ENCODE results near the gene TSPAN2. TPM values are rescaled to one million over a fixed set of nuclear protein-coding genes. Genes with fewer than 3 reads are reported as not detected.

Gene TSPAN2
- total and polyA plus RNA-seq, 2 donors from 2014 or later: 9.9 to 14.6 TPM

GRCh38 chr1:115052454-115053083, 36.7 kb downstream of the TSPAN2 start:
- TF ChIP-seq CTCF (IDR thresholded peaks at IDR 0.05; ENCODE audit: borderline replicate concordance, extremely low read depth, insufficient read depth): peak; percentile 72
- no peak overlapping the region for H3K9ac ChIP-seq (ENCODE audit: low read length in 3 of 3)
- no peak overlapping the region for H3K27ac ChIP-seq (ENCODE audit: low read depth in 2 of 2, low read length in 2 of 2)
- no peaks in the 10 kb centered on the region for H3K27me3 ChIP-seq (ENCODE audit: control insufficient read depth, insufficient read depth, low read length)
- intact Hi-C loops (cut with DNase I): no loop called here
- H3K4me1 ChIP-seq (ENCODE audit: control insufficient read depth in 2 of 3, insufficient read depth in 2 of 3, low read depth in 1 of 3, low read length in 3 of 3): peaks cover 5 to 11% (median 6%) of the 10 kb centered on the region in 3 donors
- DNase-seq: peak in 3 of 5 donors; percentile 63 to 81 (median 67)
- peaks cover 0 to 3% (median 0%) of the 10 kb centered on the region in 3 donors for H3K36me3 ChIP-seq (ENCODE audit: control insufficient read depth in 2 of 3, insufficient read depth in 3 of 3, low read length in 3 of 3)
- peak; percentile 49 for FAIRE-seq
- no peak overlapping the region for H3K4me3 ChIP-seq (ENCODE audit: low read length in 3 of 3)
- no peaks in the 10 kb centered on the region for H3K9me3 ChIP-seq (ENCODE audit: control insufficient read depth in 2 of 3, insufficient read depth in 1 of 3, low read length in 3 of 3)

GRCh38 chr1:115051850-115052249, 37.5 kb downstream of the TSPAN2 start:
- Histone ChIP-seq H3K9ac (ENCODE audit: low read length in 3 of 3) (no peak overlapping the region), H3K36me3 (ENCODE audit: control insufficient read depth in 2 of 3, insufficient read depth in 3 of 3, low read length in 3 of 3) (peaks cover 0 to 3% (median 0%) of the 10 kb centered on the region in 3 donors), H3K9me3 (ENCODE audit: control insufficient read depth in 2 of 3, insufficient read depth in 1 of 3, low read length in 3 of 3) (no peaks in the 10 kb centered on the region), H3K4me3 (ENCODE audit: low read length in 3 of 3) (no peak overlapping the region), H3K4me1 (ENCODE audit: control insufficient read depth in 2 of 3, insufficient read depth in 2 of 3, low read depth in 1 of 3, low read length in 3 of 3) (peaks cover 4 to 5% (median 4%) of the 10 kb centered on the region in 3 donors), H3K27me3 (ENCODE audit: control insufficient read depth, insufficient read depth, low read length) (no peaks in the 10 kb centered on the region), H3K27ac (ENCODE audit: low read depth in 2 of 2, low read length in 2 of 2) (no peak overlapping the region)
- intact Hi-C loops (cut with DNase I): no loop called here
- FAIRE-seq (no peak), DNase-seq (no peak)
- no peak for TF ChIP-seq CTCF (IDR thresholded peaks at IDR 0.05; ENCODE audit: borderline replicate concordance, extremely low read depth, insufficient read depth)

- no peak for FAIRE-seq
These were observed 42.6 kb downstream of the TSPAN2 start for GRCh38 chr1:115046751-115047150.

More at GRCh38 chr1:115046751-115047150, 42.6 kb downstream of the TSPAN2 start:
- Histone ChIP-seq H3K27me3 (ENCODE audit: control insufficient read depth, insufficient read depth, low read length) (no peaks in the 10 kb centered on the region), H3K27ac (ENCODE audit: low read depth in 2 of 2, low read length in 2 of 2) (no peak overlapping the region), H3K4me3 (ENCODE audit: low read length in 3 of 3) (no peak overlapping the region), H3K36me3 (ENCODE audit: control insufficient read depth in 2 of 3, insufficient read depth in 3 of 3, low read length in 3 of 3) (peaks cover 0 to 3% (median 0%) of the 10 kb centered on the region in 3 donors), H3K9me3 (ENCODE audit: control insufficient read depth in 2 of 3, insufficient read depth in 1 of 3, low read length in 3 of 3) (no peaks in the 10 kb centered on the region), H3K9ac (ENCODE audit: low read length in 3 of 3) (no peak overlapping the region), H3K4me1 (ENCODE audit: control insufficient read depth in 2 of 3, insufficient read depth in 2 of 3, low read depth in 1 of 3, low read length in 3 of 3) (no peaks in the 10 kb centered on the region)
- no peak for DNase-seq
- intact Hi-C loops (cut with DNase I): no loop called here
- no peak for TF ChIP-seq CTCF (IDR thresholded peaks at IDR 0.05; ENCODE audit: borderline replicate concordance, extremely low read depth, insufficient read depth)
